Measurements from ENCODE around the gene CCDC12.

DNA sequence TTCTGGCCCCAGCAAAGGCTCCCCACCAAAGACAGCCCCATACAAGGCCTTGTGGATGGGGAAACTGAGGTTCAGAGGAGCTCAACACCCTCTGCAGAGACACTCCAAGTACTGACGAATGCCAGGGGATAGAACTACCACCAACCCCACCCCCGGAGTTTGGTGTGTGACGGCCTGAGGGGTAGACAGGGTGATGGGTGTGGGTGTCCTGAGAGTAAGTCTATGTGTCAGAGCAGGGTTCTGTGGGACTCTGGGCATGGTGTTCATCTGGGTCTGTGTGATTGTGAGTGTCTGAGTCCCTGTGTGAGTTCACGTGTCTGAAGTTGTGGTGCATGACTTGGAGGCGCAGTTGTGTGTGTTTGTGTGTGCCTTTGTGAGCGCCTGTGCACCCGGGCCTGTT is 91.6 kb downstream of the CCDC12 start:
- TF ChIP-seq, protein P1, sequence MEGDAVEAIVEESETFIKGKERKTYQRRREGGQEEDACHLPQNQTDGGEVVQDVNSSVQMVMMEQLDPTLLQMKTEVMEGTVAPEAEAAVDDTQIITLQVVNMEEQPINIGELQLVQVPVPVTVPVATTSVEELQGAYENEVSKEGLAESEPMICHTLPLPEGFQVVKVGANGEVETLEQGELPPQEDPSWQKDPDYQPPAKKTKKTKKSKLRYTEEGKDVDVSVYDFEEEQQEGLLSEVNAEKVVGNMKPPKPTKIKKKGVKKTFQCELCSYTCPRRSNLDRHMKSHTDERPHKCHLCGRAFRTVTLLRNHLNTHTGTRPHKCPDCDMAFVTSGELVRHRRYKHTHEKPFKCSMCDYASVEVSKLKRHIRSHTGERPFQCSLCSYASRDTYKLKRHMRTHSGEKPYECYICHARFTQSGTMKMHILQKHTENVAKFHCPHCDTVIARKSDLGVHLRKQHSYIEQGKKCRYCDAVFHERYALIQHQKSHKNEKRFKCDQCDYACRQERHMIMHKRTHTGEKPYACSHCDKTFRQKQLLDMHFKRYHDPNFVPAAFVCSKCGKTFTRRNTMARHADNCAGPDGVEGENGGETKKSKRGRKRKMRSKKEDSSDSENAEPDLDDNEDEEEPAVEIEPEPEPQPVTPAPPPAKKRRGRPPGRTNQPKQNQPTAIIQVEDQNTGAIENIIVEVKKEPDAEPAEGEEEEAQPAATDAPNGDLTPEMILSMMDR (IDR thresholded peaks at IDR 0.05; ENCODE audit: insufficient read depth, low read length): no peak
- no peak for TF ChIP-seq POLR2AphosphoS5 (IDR thresholded peaks at IDR 0.05; ENCODE audit: low read depth)
- TF ChIP-seq, protein P2, sequence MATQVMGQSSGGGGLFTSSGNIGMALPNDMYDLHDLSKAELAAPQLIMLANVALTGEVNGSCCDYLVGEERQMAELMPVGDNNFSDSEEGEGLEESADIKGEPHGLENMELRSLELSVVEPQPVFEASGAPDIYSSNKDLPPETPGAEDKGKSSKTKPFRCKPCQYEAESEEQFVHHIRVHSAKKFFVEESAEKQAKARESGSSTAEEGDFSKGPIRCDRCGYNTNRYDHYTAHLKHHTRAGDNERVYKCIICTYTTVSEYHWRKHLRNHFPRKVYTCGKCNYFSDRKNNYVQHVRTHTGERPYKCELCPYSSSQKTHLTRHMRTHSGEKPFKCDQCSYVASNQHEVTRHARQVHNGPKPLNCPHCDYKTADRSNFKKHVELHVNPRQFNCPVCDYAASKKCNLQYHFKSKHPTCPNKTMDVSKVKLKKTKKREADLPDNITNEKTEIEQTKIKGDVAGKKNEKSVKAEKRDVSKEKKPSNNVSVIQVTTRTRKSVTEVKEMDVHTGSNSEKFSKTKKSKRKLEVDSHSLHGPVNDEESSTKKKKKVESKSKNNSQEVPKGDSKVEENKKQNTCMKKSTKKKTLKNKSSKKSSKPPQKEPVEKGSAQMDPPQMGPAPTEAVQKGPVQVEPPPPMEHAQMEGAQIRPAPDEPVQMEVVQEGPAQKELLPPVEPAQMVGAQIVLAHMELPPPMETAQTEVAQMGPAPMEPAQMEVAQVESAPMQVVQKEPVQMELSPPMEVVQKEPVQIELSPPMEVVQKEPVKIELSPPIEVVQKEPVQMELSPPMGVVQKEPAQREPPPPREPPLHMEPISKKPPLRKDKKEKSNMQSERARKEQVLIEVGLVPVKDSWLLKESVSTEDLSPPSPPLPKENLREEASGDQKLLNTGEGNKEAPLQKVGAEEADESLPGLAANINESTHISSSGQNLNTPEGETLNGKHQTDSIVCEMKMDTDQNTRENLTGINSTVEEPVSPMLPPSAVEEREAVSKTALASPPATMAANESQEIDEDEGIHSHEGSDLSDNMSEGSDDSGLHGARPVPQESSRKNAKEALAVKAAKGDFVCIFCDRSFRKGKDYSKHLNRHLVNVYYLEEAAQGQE (IDR thresholded peaks at IDR 0.05; ENCODE audit: insufficient replicate concordance, low read depth): no peak

All from HL-60 (cell line).